Body of pancreas (tissue), 4 donors: ENCODE data around the gene ATF7.

Experiments used
- CTCF ChIP-seq, 7 experiments: fragments of 450-650 bp in 4 of 7; fragments of 200-600 bp in 3 of 7; sonication (generic) in 3 of 7; IDR thresholded peaks; one replicate each; pipeline ENCODE4 v1.5.1; 2016 to 2019; ENCODE audit warnings: antibody characterized with exemption in 7 of 7
- POLR2A ChIP-seq, 3 donors: fragments of 450-650 bp; IDR thresholded peaks; one replicate each; pipeline ENCODE4 v1.6.1; 2016; ENCODE audit warnings: antibody characterized with exemption in 3 of 3, mild to moderate bottlenecking in 2 of 3

GRCh38 chr12:53631721-53632120 is 5.5 kb upstream of the ATF7 start:
- TF ChIP-seq CTCF (IDR thresholded peaks at IDR 0.05) (no peak), POLR2A (IDR thresholded peaks at IDR 0.05) (no peak)
